Measurements from ENCODE around the gene VEZT. TPM values are rescaled to one million over a fixed set of nuclear protein-coding genes. Genes with fewer than 3 reads are reported as not detected.
"Not testable (repeated sequence)": the region's sequence is repeated elsewhere in the genome, so short reads cannot be mapped to it uniquely, and the experiment has no call there.

Gene VEZT
- polyA plus RNA-seq, 1 of the 3 experiments (the other 2 are of a cell fraction): 41.2 TPM

GRCh38 chr12:95240556-95240955, 22.9 kb downstream of the VEZT start:
- Histone ChIP-seq H3K36me3 (replicated peaks in 1 of 2; ENCODE audit: control insufficient read depth in 1 of 2, insufficient read depth in 2 of 2, low read length in 1 of 2) (peaks cover 5 to 48% of the 10 kb centered on the region in 2 experiments), H4K20me1 (ENCODE audit: insufficient read depth) (peaks cover 15% of the 10 kb centered on the region), H3F3A (replicated peaks; ENCODE audit: insufficient read depth) (peaks cover 5% of the 10 kb centered on the region), H3K4me2 (no peak overlapping the region), H3K9ac (no peak overlapping the region), H3K4me3 (ENCODE audit: low read depth in 2 of 2, low read length in 1 of 2) (no peak overlapping the region), H3K27me3 (ENCODE audit: insufficient read depth) (no peaks in the 10 kb centered on the region), H3K9me3 (no peaks in the 10 kb centered on the region), H3K4me1 (ENCODE audit: control insufficient read depth in 1 of 2, insufficient read depth in 2 of 2, low read depth in 1 of 2, low read length in 1 of 2) (no peaks in the 10 kb centered on the region; a peak in 1 of 4 replicates), H3K27ac (ENCODE audit: low read depth in 2 of 2, low read length in 1 of 2) (no peak overlapping the region), H2AFZ (ENCODE audit: low read depth) (no peak overlapping the region), H3K9me2 (no peaks in the 10 kb centered on the region), H3K79me2 (ENCODE audit: insufficient read depth) (peaks cover 93% of the 10 kb centered on the region)
- ChIA-PET CTCF (no interaction called here), POLR2A (interaction anchor here (0.7 kb wide), 1 partner anchor 23 kb away, joined by 3 read pairs; the partner anchor contains the start of genes FGD6 and VEZT)
- DNase-seq: no peak
- WGBS (ENCODE audit: low lambda C conversion rate): 91% methylated on average over 2 of the region's 2 CpGs
- TF ChIP-seq CHD2 (IDR thresholded peaks at IDR 0.05; ENCODE audit: low read length, partially characterized antibody) (no peak), YY1 (IDR thresholded peaks at IDR 0.05; ENCODE audit: low read depth) (no peak), TCF12 (IDR thresholded peaks at IDR 0.05) (no peak), ZBTB33 (IDR thresholded peaks at IDR 0.05; ENCODE audit: borderline replicate concordance, low read depth) (no peak), FOXJ3 (CRISPR knock-in tag; IDR thresholded peaks at IDR 0.05) (no peak), RAD21 (IDR thresholded peaks at IDR 0.05; ENCODE audit: low read length) (no peak), USF1 (IDR thresholded peaks at IDR 0.05; ENCODE audit: borderline replicate concordance, low read depth) (no peak)

GRCh38 chr12:95241138-95241537, 23.5 kb downstream of the VEZT start:
- H3K36me3 ChIP-seq (replicated peaks in 1 of 2; ENCODE audit: control insufficient read depth in 1 of 2, insufficient read depth in 2 of 2, low read length in 1 of 2): peaks cover 5 to 48% of the 10 kb centered on the region in 2 experiments
- H3K27me3 ChIP-seq (ENCODE audit: insufficient read depth); H3K4me3 ChIP-seq (ENCODE audit: low read depth in 2 of 2, low read length in 1 of 2); H3K4me2 ChIP-seq; H3K9me3 ChIP-seq; H3K27ac ChIP-seq (ENCODE audit: low read depth in 2 of 2, low read length in 1 of 2); H3K4me1 ChIP-seq (ENCODE audit: control insufficient read depth in 1 of 2, insufficient read depth in 2 of 2, low read depth in 1 of 2, low read length in 1 of 2); H2AFZ ChIP-seq (ENCODE audit: low read depth); H3K9me2 ChIP-seq; H3K9ac ChIP-seq; CTCF ChIA-PET; DNase-seq: not testable (repeated sequence)
- H4K20me1 ChIP-seq (ENCODE audit: insufficient read depth): peaks cover 19% of the 10 kb centered on the region
- 93% methylated on average over 6 of the region's 6 CpGs for WGBS (ENCODE audit: low lambda C conversion rate)
- peaks cover 11% of the 10 kb centered on the region for H3F3A ChIP-seq (replicated peaks; ENCODE audit: insufficient read depth)
- peaks cover 98% of the 10 kb centered on the region for H3K79me2 ChIP-seq (ENCODE audit: insufficient read depth)
- POLR2A ChIA-PET: interaction anchor here (0.7 kb wide), 1 partner anchor 24 kb away, joined by 3 read pairs; the partner anchor contains the start of genes FGD6 and VEZT

GRCh38 chr12:95241761-95242506, 24.3 kb downstream of the VEZT start:
- Histone ChIP-seq H4K20me1 (ENCODE audit: insufficient read depth) (peaks cover 23% of the 10 kb centered on the region), H3K9ac (no peak overlapping the region), H2AFZ (ENCODE audit: low read depth) (no peak overlapping the region), H3K9me2 (no peaks in the 10 kb centered on the region), H3K36me3 (replicated peaks in 1 of 2; ENCODE audit: control insufficient read depth in 1 of 2, insufficient read depth in 2 of 2, low read length in 1 of 2) (peaks cover 5 to 44% of the 10 kb centered on the region in 2 experiments), H3K9me3 (no peaks in the 10 kb centered on the region), H3K27me3 (ENCODE audit: insufficient read depth) (no peaks in the 10 kb centered on the region), H3K4me1 (ENCODE audit: control insufficient read depth in 1 of 2, insufficient read depth in 2 of 2, low read depth in 1 of 2, low read length in 1 of 2) (peaks cover 0 to 12% of the 10 kb centered on the region in 2 experiments; a peak in 2 of 4 replicates), H3K4me2 (no peak overlapping the region), H3K27ac (ENCODE audit: low read depth in 2 of 2, low read length in 1 of 2) (no peak overlapping the region), H3K79me2 (ENCODE audit: insufficient read depth) (peaks cover 96% of the 10 kb centered on the region), H3K4me3 (ENCODE audit: low read depth in 2 of 2, low read length in 1 of 2) (no peak overlapping the region), H3F3A (replicated peaks; ENCODE audit: insufficient read depth) (peaks cover 15% of the 10 kb centered on the region)
- WGBS (ENCODE audit: low lambda C conversion rate): 96% methylated on average over 4 of the region's 4 CpGs
- no peak for DNase-seq
- ChIA-PET CTCF (interaction anchor here (0.8 kb wide), 1 partner anchor 22 kb away, joined by 3 read pairs; no protein-coding TSS in a partner anchor), POLR2A (no interaction called here)
- TF ChIP-seq TAF1 (IDR thresholded peaks at IDR 0.05; ENCODE audit: borderline replicate concordance, low read depth, low read length): no peak
- no peak for TF ChIP-seq ZBTB33 (IDR thresholded peaks at IDR 0.05; ENCODE audit: borderline replicate concordance, low read depth)
- no peak for TF ChIP-seq EZH2phosphoT487 (IDR thresholded peaks at IDR 0.05; ENCODE audit: borderline replicate concordance, low read depth)
- TF ChIP-seq YY1 (IDR thresholded peaks at IDR 0.05; ENCODE audit: low read depth): no peak
- TF ChIP-seq CTCF (IDR thresholded peaks at IDR 0.05): no peak
- TF ChIP-seq PBX3 (IDR thresholded peaks at IDR 0.05): no peak
